Measurements from ENCODE around the gene ZNF746.

DNA sequence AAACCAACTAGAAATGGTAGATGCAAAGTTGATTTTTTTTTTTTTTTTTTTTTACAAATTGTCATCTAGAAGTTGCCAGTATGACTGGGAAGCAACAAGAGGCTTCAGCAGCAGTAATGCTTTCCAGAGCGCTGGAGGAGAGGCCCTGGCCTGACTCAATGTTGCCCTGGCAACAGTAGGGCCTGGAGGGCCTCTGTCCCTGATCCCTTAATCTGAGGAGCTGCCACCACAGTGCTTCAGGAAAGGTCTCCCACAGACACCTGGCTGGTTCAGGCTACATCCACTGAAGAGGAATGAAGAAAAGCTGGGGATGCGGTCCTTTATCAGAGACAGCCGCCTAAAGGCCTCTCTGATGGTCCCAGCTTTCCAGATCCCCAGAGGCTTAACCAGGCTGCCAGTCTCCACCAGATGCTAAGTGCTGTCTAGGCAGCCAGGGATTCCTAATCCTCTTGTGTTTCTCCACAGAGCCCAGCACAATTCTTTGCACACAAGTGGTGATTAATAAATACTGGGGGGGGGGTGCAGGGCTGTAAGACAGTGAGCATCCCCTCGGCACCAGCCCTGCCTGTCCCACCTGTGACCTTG is 70.4 kb downstream of the ZNF746 start:
- TF ChIP-seq, protein P1, sequence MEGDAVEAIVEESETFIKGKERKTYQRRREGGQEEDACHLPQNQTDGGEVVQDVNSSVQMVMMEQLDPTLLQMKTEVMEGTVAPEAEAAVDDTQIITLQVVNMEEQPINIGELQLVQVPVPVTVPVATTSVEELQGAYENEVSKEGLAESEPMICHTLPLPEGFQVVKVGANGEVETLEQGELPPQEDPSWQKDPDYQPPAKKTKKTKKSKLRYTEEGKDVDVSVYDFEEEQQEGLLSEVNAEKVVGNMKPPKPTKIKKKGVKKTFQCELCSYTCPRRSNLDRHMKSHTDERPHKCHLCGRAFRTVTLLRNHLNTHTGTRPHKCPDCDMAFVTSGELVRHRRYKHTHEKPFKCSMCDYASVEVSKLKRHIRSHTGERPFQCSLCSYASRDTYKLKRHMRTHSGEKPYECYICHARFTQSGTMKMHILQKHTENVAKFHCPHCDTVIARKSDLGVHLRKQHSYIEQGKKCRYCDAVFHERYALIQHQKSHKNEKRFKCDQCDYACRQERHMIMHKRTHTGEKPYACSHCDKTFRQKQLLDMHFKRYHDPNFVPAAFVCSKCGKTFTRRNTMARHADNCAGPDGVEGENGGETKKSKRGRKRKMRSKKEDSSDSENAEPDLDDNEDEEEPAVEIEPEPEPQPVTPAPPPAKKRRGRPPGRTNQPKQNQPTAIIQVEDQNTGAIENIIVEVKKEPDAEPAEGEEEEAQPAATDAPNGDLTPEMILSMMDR (IDR thresholded peaks at IDR 0.05): no peak
- no peak for TF ChIP-seq POLR2AphosphoS5 (IDR thresholded peaks at IDR 0.05)
- TF ChIP-seq EP300 (IDR thresholded peaks at IDR 0.05; ENCODE audit: low read depth): no peak

All from transverse colon (tissue), 4 donors.